Muscle of back (tissue), 11 donors: Measurements from ENCODE around the gene ZNF146. TPM values are rescaled to one million over a fixed set of nuclear protein-coding genes. Genes with fewer than 3 reads are reported as not detected.
"Not testable (repeated sequence)": the region's sequence is repeated elsewhere in the genome, so short reads cannot be mapped to it uniquely, and the experiment has no call there.

Experiments
- DNase-seq, 3 donors: peaks; one replicate each; pipeline versions ENCODE4 v3.0.0 to v3.0.0-alpha.2; 2013
- polyA plus RNA-seq, 10 donors: library from polyadenylated mRNA; unstranded; fragments of 120-200 nt; gene quantifications; one replicate each; pipeline ENCODE4 v1.2.1, GENCODE V29; 2013; ENCODE audit not compliant: insufficient read length in 10 of 10

ZNF146 gene
- polyA plus RNA-seq, 10 donors, result 55.7 to 79.3 (median 72.1) TPM

GRCh38 chr19:36222503-36222902, 7.6 kb downstream of the ZNF146 start:
- DNase-seq, result no peak

GRCh38 chr19:36225219-36225892, 10.4 kb downstream of the ZNF146 start:
- no peak for DNase-seq

- DNase-seq, result not testable (repeated sequence)
These were observed 18.7 kb downstream of the ZNF146 start for GRCh38 chr19:36233626-36234025.

GRCh38 chr19:36236304-36236945, 21.5 kb downstream of the ZNF146 start:
- DNase-seq, result no peak

GRCh38 chr19:36236946-36237310, 22.0 kb downstream of the ZNF146 start:
- DNase-seq, result no peak

GRCh38 chr19:36244066-36244465, 29.2 kb downstream of the ZNF146 start:
- DNase-seq, result no peak

GRCh38 chr19:36245210-36246005, 30.5 kb downstream of the ZNF146 start:
- DNase-seq, result peak in 2 of 3 donors; percentile 20 to 60

GRCh38 chr19:36246006-36246481, 31.1 kb downstream of the ZNF146 start:
- peak in 2 of 3 donors; percentile 3 to 28 for DNase-seq

GRCh38 chr19:36252047-36252446, 37.1 kb downstream of the ZNF146 start:
- DNase-seq, result no peak

- DNase-seq, result no peak
These were observed 39.9 kb downstream of the ZNF146 start for GRCh38 chr19:36254848-36255247.

GRCh38 chr19:36255316-36255715, 40.4 kb downstream of the ZNF146 start:
- DNase-seq, result no peak

GRCh38 chr19:36256064-36256463, 41.2 kb downstream of the ZNF146 start:
- no peak for DNase-seq

- DNase-seq, result no peak
These were observed 42.1 kb downstream of the ZNF146 start for GRCh38 chr19:36256853-36257519.

- peak in 2 of 3 donors; percentile 16 to 45 for DNase-seq
These were observed 42.6 kb downstream of the ZNF146 start for GRCh38 chr19:36257520-36257876.

- no peak for DNase-seq
These were observed 43.3 kb downstream of the ZNF146 start for GRCh38 chr19:36258028-36258875.

GRCh38 chr19:36259211-36259610, 44.3 kb downstream of the ZNF146 start:
- DNase-seq, result no peak

GRCh38 chr19:36265064-36265463, 50.2 kb downstream of the ZNF146 start:
- DNase-seq, result no peak

GRCh38 chr19:36265856-36266374, 51.0 kb downstream of the ZNF146 start:
- DNase-seq, result no peak

GRCh38 chr19:36266375-36266961, 51.6 kb downstream of the ZNF146 start:
- DNase-seq, result no peak

- DNase-seq, result no peak
These were observed 52.3 kb downstream of the ZNF146 start for GRCh38 chr19:36267061-36267845.
